Measurements from ENCODE around the gene C14orf180.

DNA sequence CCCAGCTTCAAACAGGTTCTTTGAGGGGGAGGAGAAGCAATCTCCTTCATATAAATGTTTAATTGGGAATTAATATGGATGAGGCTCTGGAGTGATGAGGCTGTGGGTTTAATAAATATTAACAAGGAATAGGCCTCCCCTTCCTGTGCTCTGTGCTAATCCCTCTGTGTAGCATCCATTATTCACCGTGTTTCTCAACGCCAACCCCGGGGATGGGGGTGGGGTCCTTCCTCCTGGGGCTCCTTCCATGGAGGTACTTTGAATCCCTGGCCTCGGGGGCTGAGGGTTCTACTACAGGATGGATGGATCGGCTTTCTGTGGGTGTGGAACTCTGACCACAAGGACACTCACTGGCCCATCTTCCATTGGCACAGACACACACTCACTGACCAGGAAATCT lies 59.9 kb downstream of the C14orf180 start:
- TF ChIP-seq, protein P1, sequence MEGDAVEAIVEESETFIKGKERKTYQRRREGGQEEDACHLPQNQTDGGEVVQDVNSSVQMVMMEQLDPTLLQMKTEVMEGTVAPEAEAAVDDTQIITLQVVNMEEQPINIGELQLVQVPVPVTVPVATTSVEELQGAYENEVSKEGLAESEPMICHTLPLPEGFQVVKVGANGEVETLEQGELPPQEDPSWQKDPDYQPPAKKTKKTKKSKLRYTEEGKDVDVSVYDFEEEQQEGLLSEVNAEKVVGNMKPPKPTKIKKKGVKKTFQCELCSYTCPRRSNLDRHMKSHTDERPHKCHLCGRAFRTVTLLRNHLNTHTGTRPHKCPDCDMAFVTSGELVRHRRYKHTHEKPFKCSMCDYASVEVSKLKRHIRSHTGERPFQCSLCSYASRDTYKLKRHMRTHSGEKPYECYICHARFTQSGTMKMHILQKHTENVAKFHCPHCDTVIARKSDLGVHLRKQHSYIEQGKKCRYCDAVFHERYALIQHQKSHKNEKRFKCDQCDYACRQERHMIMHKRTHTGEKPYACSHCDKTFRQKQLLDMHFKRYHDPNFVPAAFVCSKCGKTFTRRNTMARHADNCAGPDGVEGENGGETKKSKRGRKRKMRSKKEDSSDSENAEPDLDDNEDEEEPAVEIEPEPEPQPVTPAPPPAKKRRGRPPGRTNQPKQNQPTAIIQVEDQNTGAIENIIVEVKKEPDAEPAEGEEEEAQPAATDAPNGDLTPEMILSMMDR (optimal IDR thresholded peaks at IDR 0.05 in 1 of 3, IDR thresholded peaks at IDR 0.05 in 1 of 3, conservative IDR thresholded peaks at IDR 0.05 in 1 of 3; ENCODE audit: extremely low read depth in 1 of 3, insufficient read depth in 2 of 3, low read length in 3 of 3): no peak
- TF ChIP-seq EZH2 (IDR thresholded peaks at IDR 0.05; ENCODE audit: low read length): no peak
